B cell (primary cell): ENCODE measurements around the gene AKR1C3. TPM values are rescaled to one million over a fixed set of nuclear protein-coding genes. Genes with fewer than 3 reads are reported as not detected.

ENCODE experiments used
- ATAC-seq: fragments of 200-7000 bp; cut with Tn5 transposase; one replicate; pipeline ENCODE4 v1.10.0; 2021; ENCODE audit warnings: low read depth, mild to moderate bottlenecking, moderate number of reproducible peaks, moderate library complexity
- CTCF ChIA-PET: fragments of 350-600 bp; sonication (Branson Sonifier 250); formaldehyde crosslinking; loops from one replicate; lab custom pipeline; 2021; ENCODE audit warnings: antibody characterized with exemption, inconsistent platforms; lab: Charles Lee
- POLR2A ChIA-PET: fragments of 350-600 bp; sonication (Branson Sonifier 250); formaldehyde crosslinking; loops from one replicate; lab custom pipeline; 2021; ENCODE audit warnings: antibody characterized with exemption; lab: Charles Lee
- DNase-seq: peaks from one replicate; pipeline ENCODE4 v3.0.0; 2013
- H2AFZ ChIP-seq: 2 replicates; pipeline ENCODE4 v1.6.1; 2012; ENCODE audit warnings: mild to moderate bottlenecking, low read depth, low read length; ENCODE audit not compliant: insufficient read depth, poor library complexity, severe bottlenecking
- H3K27ac ChIP-seq, 2 donors: 1 replicate in 1 of 2; 2 replicates in 1 of 2; pipeline ENCODE4 v1.5.1; 2012 to 2013; ENCODE audit warnings: low read length in 2 of 2, mild to moderate bottlenecking in 2 of 2, moderate library complexity in 1 of 2
- H3K27me3 ChIP-seq, 4 experiments: fragments of 200-600 bp in 1 of 4; sonication (generic) in 1 of 4; replicated peaks in 1 of 4; 1 replicate in 2 of 4; 2 replicates in 2 of 4; pipeline versions ENCODE4 v1.6.1 to v1.7.0; 2013 to 2016; ENCODE audit warnings: low read length in 3 of 4, mild to moderate bottlenecking in 2 of 4, mixed read lengths in 1 of 4, moderate library complexity in 1 of 4; ENCODE audit not compliant: insufficient read depth in 4 of 4, control insufficient read depth in 3 of 4; ENCODE audit errors: control extremely low read depth in 1 of 4
- H3K36me3 ChIP-seq, 2 experiments: replicated peaks in 1 of 2; 1 replicate in 1 of 2; 2 replicates in 1 of 2; pipeline versions ENCODE4 v1.6.1 to v1.7.1; 2013; ENCODE audit warnings: low read length in 1 of 2; ENCODE audit not compliant: insufficient read depth in 2 of 2, control insufficient read depth in 1 of 2; ENCODE audit errors: control extremely low read depth in 1 of 2, extremely low read depth in 1 of 2
- H3K4me1 ChIP-seq, 2 donors: fragments of 200-600 bp in 1 of 2; sonication (generic) in 1 of 2; 1 replicate in 1 of 2; 2 replicates in 1 of 2; pipeline versions ENCODE4 v1.5.1 to v1.6.1; 2013 to 2017; ENCODE audit warnings: low read length in 2 of 2; ENCODE audit not compliant: control insufficient read depth in 2 of 2, insufficient read depth in 2 of 2
- H3K4me2 ChIP-seq: replicated peaks from 2 replicates; pipeline ENCODE3; 2012; ENCODE audit warnings: mild to moderate bottlenecking, low read depth, low read length; ENCODE audit not compliant: poor library complexity, severe bottlenecking
- H3K4me3 ChIP-seq, 5 experiments: fragments of 200-600 bp in 1 of 5; sonication (generic) in 1 of 5; 1 replicate in 3 of 5; 2 replicates in 2 of 5; pipeline versions ENCODE4 v1.5.1 to v1.7.0; 2011 to 2016; ENCODE audit warnings: low read length in 4 of 5, mild to moderate bottlenecking in 4 of 5, low read depth in 2 of 5, control low read depth in 1 of 5, moderate library complexity in 1 of 5; ENCODE audit not compliant: insufficient read depth in 1 of 5; ENCODE audit errors: control extremely low read depth in 1 of 5, extremely low read depth in 1 of 5
- H3K79me2 ChIP-seq: fragments of 200-600 bp; sonication (generic); one replicate; pipeline ENCODE4 v1.6.0; 2016; ENCODE audit warnings: low read length; ENCODE audit not compliant: control insufficient read depth, insufficient read depth
- H3K9ac ChIP-seq: fragments of 200-600 bp; sonication (generic); 2 replicates; pipeline ENCODE4 v1.6.1; 2017; ENCODE audit warnings: mild to moderate bottlenecking, low read length, moderate library complexity
- H3K9me3 ChIP-seq, 3 donors: one replicate each; pipeline versions ENCODE4 v1.6.1 to v1.7.1; 2013; ENCODE audit warnings: low read length in 2 of 3; ENCODE audit not compliant: control insufficient read depth in 2 of 3, insufficient read depth in 1 of 3; ENCODE audit errors: control extremely low read depth in 1 of 3
- H4K20me1 ChIP-seq: 2 replicates; pipeline ENCODE4 v1.6.0; 2012; ENCODE audit warnings: mild to moderate bottlenecking, low read length; ENCODE audit not compliant: insufficient read depth, control insufficient read depth, poor library complexity, severe bottlenecking
- H3K27ac Mint-ChIP-seq: one replicate; pipeline ENCODE4 v1.8.0; 2021; ENCODE audit warnings: mixed read lengths
- H3K27me3 Mint-ChIP-seq: one replicate; pipeline ENCODE4 v1.8.0; 2021; ENCODE audit warnings: mixed read lengths
- H3K4me1 Mint-ChIP-seq: one replicate; pipeline ENCODE4 v1.8.0; 2021; ENCODE audit warnings: mixed read lengths
- H3K4me3 Mint-ChIP-seq: one replicate; pipeline ENCODE4 v1.8.0; 2021; ENCODE audit warnings: mixed read lengths
- H3K9me3 Mint-ChIP-seq: one replicate; pipeline ENCODE4 v1.8.0; 2022; ENCODE audit warnings: mixed read lengths; ENCODE audit not compliant: insufficient read depth
- CTCF ChIP-seq: fragments of 200-600 bp; IDR thresholded peaks from one replicate; pipeline ENCODE4 v1.8.0; 2022; ENCODE audit warnings: antibody characterized with exemption, mild to moderate bottlenecking
- EZH2 ChIP-seq: IDR thresholded peaks from 2 replicates; pipeline ENCODE4 v1.6.1; 2012; ENCODE audit warnings: borderline replicate concordance, low read depth, mild to moderate bottlenecking, moderate library complexity, low read length; ENCODE audit not compliant: insufficient read depth, poor library complexity, severe bottlenecking
- WGBS: methylation state at CpG from one replicate; pipeline ENCODE4 v1.1.5; 2013; ENCODE audit warnings: missing lambda C conversion rate; ENCODE audit not compliant: insufficient coverage; 5-methylcytosine and 5-hydroxymethylcytosine counted together
- intact Hi-C: fragments of 100-400 bp; cut with micrococcal nuclease; formaldehyde crosslinking; loops from one replicate; pipeline ENCODE4 v1.10.0; 2022
- polyA plus RNA-seq: library from polyadenylated mRNA; depleted of rRNA; stranded (reverse); fragments of >200 nt; gene quantifications from 2 replicates; pipeline ENCODE4 v1.2.3, GENCODE V29; 2012
- small RNA-seq: library from RNA; depleted of rRNA; stranded (forward); fragments of <200 nt; gene quantifications from one replicate; pipeline ENCODE3, GENCODE V24; 2012; ENCODE audit warnings: low replicate concordance, low read depth; ENCODE audit not compliant: insufficient read length
- total RNA-seq, 2 donors: library from RNA; stranded (reverse); fragments of 120-200 nt in 1 of 2; gene quantifications; 1 replicate in 1 of 2; 2 replicates in 1 of 2; pipeline versions ENCODE4 v1.2.3 to v1.2.4, GENCODE V29; 2013 to 2022

AKR1C3 gene
- total and polyA plus RNA-seq, 2 donors (not counting 1 experiment from before 2014, with no cell fraction given) = 0.28 to 0.62 TPM

- CTCF ChIA-PET = no interaction called here
- intact Hi-C loops = no loop called here
- H3K27ac Mint-ChIP-seq = no peak overlapping the region
Measured at GRCh38 chr10:5151076-5151475, 56.9 kb downstream of the AKR1C3 start.

GRCh38 chr10:5155951-5156350, 61.7 kb downstream of the AKR1C3 start:
- TF ChIP-seq EZH2 (no peak), CTCF (no peak)
- H3K27ac ChIP-seq = no peak overlapping the region
- H3K4me3 Mint-ChIP-seq = no peak overlapping the region
- no peaks in the 10 kb centered on the region for H4K20me1 ChIP-seq
- ChIA-PET CTCF (no interaction called here), POLR2A (no interaction called here)
- DNase-seq = no peak
- no peaks in the 10 kb centered on the region for H3K79me2 ChIP-seq
- no peaks in the 10 kb centered on the region for H3K4me1 ChIP-seq
- intact Hi-C loops = no loop called here
- H3K36me3 ChIP-seq = no peaks in the 10 kb centered on the region
- H3K4me2 ChIP-seq = no peak overlapping the region
- H3K27me3 Mint-ChIP-seq = no peaks in the 10 kb centered on the region
- no peak overlapping the region for H3K9ac ChIP-seq
- H2AFZ ChIP-seq = no peak overlapping the region
- WGBS = 78% methylated on average over 1 of the region's 1 CpG
- H3K9me3 ChIP-seq = peaks cover 0 to 4% (median 0%) of the 10 kb centered on the region in 3 donors
- H3K27me3 ChIP-seq = no peaks in the 10 kb centered on the region
- no peak overlapping the region for H3K4me3 ChIP-seq
- no peak overlapping the region for H3K27ac Mint-ChIP-seq
- no peak for ATAC-seq
- H3K9me3 Mint-ChIP-seq = no peaks in the 10 kb centered on the region
- H3K4me1 Mint-ChIP-seq = no peaks in the 10 kb centered on the region

More at GRCh38 chr10:5151076-5151475, 56.9 kb downstream of the AKR1C3 start:
- Histone ChIP-seq H3K4me3 (no peak overlapping the region), H3K4me1 (no peaks in the 10 kb centered on the region), H3K27ac (no peak overlapping the region), H3K79me2 (no peaks in the 10 kb centered on the region), H3K9ac (no peak overlapping the region), H3K9me3 (no peaks in the 10 kb centered on the region), H3K4me2 (no peak overlapping the region), H3K36me3 (no peaks in the 10 kb centered on the region), H2AFZ (no peak overlapping the region), H3K27me3 (no peaks in the 10 kb centered on the region), H4K20me1 (no peaks in the 10 kb centered on the region)
- WGBS = 78% methylated on average over 1 of the region's 3 CpGs
- Mint-ChIP-seq H3K4me3 (no peak overlapping the region), H3K9me3 (peaks cover 6% of the 10 kb centered on the region), H3K4me1 (no peaks in the 10 kb centered on the region), H3K27me3 (no peaks in the 10 kb centered on the region)
- DNase-seq (no peak), ATAC-seq (no peak)
- TF ChIP-seq CTCF (no peak), EZH2 (no peak)
- POLR2A ChIA-PET = no interaction called here

Small RNAs within 50 kb of the gene (small RNA-seq; reads per million reads assigned to genes)
- gene RF00096 = 0.57 reads per million

Other genes starting within 250 kb of the AKR1C3 start
- not detected in 2 replicates for gene AKR1C1, start 131.0 kb upstream of the AKR1C3 start, total RNA-seq
- gene AKR1C1, start 131.0 kb upstream of the AKR1C3 start, polyA plus RNA-seq = 0.03 and 0.25 TPM in 2 replicates
- gene AKR1C2, start 90.6 kb upstream of the AKR1C3 start, total RNA-seq = not detected in 2 replicates
- gene AKR1C2, start 90.6 kb upstream of the AKR1C3 start, polyA plus RNA-seq = not detected in 2 replicates
- not detected in 2 replicates for gene AKR1C8, start 90.7 kb downstream of the AKR1C3 start, total RNA-seq
- gene AKR1C8, start 90.7 kb downstream of the AKR1C3 start, polyA plus RNA-seq = not detected in 2 replicates
- not detected in 2 replicates for gene AKR1C4, start 102.4 kb downstream of the AKR1C3 start, total RNA-seq
- not detected in 2 replicates for gene AKR1C4, start 102.4 kb downstream of the AKR1C3 start, polyA plus RNA-seq